Measurements from ENCODE around the gene SCLT1.

DNA sequence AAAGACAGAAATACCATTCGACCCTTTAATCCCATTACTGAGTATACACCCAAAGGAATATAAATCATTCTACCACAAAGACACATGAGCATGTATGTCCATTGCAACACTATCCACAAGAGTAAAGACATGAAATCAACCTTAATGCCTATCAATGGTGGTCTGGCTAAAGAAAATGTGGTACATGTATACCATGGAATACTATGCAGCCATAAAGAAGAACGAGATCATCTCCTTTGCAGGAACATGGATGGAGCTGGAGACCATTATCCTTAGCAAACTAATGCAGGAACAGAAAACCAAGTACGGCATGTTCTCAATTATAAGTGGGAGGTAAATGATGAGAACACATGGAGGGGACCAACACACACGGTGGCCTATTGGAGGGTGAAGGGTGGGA lies 7.9 kb downstream of the SCLT1 start:
- TF ChIP-seq, protein P1, sequence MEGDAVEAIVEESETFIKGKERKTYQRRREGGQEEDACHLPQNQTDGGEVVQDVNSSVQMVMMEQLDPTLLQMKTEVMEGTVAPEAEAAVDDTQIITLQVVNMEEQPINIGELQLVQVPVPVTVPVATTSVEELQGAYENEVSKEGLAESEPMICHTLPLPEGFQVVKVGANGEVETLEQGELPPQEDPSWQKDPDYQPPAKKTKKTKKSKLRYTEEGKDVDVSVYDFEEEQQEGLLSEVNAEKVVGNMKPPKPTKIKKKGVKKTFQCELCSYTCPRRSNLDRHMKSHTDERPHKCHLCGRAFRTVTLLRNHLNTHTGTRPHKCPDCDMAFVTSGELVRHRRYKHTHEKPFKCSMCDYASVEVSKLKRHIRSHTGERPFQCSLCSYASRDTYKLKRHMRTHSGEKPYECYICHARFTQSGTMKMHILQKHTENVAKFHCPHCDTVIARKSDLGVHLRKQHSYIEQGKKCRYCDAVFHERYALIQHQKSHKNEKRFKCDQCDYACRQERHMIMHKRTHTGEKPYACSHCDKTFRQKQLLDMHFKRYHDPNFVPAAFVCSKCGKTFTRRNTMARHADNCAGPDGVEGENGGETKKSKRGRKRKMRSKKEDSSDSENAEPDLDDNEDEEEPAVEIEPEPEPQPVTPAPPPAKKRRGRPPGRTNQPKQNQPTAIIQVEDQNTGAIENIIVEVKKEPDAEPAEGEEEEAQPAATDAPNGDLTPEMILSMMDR (IDR thresholded peaks at IDR 0.05; ENCODE audit: low read depth, low read length): no peak
- TF ChIP-seq EZH2phosphoT487 (IDR thresholded peaks at IDR 0.05; ENCODE audit: low read depth): no peak

All from OCI-LY3 (cell line).